AG08395 (cell line): ENCODE data around the gene LGALS9.
"Not testable (repeated sequence)": the region's sequence is repeated elsewhere in the genome, so short reads cannot be mapped to it uniquely, and the experiment has no call there.

Experiments
- DNase-seq: peaks from one replicate; pipeline ENCODE4 v3.0.0; 2012; ENCODE audit warnings: mixed read lengths, low spot score

LGALS9 gene

DNA sequence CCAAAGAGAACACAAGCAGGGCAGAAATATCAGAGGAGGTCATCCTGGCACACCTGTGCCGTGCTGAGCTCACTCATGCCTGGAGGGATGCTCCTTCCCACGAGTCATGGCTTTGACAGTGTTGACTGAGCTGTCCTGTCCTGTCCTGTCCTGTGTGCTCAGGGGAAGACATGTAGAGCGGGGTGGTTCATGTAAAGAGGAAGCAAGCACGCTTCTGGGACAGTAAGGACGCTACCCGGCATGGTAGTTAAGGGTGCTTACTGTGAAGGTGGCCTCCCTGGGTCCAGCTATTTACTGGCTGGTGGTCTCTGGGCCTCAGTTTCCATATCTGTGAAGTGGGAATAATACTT, 398 bp downstream of the LGALS9 start:
- DNase-seq, result no peak

- DNase-seq, result no peak
These were observed 1.1 kb downstream of the LGALS9 start for GRCh38 chr17:27631897-27632725.

- peak; percentile 53 for DNase-seq
These were observed 1.8 kb downstream of the LGALS9 start for GRCh38 chr17:27632766-27633165.

DNA sequence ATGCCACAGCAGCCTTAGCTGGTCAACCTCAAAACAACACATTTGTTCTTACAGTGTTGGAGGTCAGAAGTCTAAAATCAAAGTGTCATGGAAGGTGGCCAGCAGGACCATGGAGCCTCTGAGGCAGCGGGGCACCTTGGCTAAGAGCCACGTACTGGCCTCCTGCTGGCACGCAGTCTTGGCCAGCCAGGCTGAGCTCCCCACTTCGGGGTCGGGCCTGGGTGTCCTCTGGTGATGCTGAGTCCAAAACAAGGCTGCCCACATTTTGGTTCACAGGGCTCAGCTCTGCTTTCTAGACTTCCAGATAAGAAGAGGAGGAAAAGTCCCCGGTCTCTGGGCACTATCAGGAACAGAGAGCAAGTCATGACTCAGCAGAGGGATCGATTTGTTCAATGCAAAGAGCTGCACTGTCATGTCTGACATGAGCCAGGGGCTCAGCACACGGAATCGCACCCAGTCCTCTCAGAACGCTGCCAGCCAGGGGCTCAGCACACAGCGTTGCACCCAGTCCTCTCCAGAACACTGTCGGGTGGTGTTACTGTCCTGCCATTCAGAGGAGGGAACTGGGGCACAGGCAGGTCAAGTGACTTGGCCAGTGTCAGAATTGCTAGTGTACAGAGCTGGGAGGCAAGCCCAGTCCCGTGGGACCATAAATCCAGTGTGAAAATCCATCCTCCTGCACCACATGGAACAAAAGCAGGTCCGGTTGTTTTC, 2.5 kb downstream of the LGALS9 start:
- no peak for DNase-seq

DNA sequence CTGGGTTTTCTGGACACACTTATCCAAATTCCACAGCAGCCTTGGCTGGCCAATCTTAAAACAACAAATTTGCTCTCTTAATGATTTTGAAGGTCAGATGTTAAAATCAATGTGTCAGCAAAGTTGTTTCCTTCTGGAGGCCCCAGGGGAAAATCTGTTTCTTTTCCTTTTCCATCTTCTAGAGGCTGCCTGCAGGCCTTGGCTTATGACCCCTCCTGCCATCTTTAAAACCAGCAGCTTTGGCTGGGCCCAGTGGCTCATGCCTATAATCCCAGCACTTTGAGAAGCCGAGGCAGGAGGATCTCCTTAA, 3.0 kb downstream of the LGALS9 start:
- DNase-seq, result no peak

DNA sequence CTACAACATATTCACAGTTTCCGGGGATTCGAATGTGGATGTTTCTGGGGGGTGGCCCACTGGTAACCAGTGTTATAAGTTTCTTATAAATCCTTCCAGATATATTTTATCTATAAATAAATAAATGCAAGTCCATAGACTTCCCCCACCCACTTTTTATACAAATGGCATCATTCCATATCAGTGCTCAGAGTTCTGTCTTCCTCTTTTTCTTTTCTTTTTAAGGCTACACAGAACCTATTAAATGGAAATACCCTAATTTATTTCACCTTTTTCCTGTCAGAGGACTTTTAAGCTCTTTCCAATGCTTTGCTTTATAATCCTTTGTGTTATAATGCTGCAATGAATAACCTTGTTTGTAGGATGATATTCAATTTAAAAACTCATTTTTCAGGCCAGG, 3.8 kb downstream of the LGALS9 start:
- no peak for DNase-seq

- no peak for DNase-seq
These were observed 4.4 kb downstream of the LGALS9 start for GRCh38 chr17:27635275-27635823.

GRCh38 chr17:27636005-27636520, 5.1 kb downstream of the LGALS9 start:
- DNase-seq, result not testable (repeated sequence)

DNA sequence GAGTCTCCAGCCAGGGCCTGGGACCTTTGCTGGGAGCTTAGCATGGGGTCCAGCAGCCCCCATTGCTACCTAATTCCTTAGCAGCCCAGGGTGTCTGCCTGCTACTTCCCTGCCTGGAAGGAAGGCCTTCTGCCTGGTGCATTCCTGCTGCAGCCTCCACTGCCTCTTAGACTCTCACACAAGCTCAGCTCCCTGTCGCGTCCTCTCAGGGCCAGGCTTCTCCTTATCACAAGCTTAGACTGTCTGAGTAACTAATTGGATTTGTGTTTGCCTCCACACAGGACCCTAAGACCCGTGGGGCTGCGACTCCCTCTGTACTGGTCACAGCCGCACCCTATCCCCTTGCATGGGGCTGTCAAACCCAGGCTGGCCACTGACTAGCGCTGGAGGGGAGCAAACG, 6.8 kb downstream of the LGALS9 start:
- DNase-seq, result not testable (repeated sequence)

GRCh38 chr17:27638415-27638914, 7.5 kb downstream of the LGALS9 start:
- not testable (repeated sequence) for DNase-seq

DNA sequence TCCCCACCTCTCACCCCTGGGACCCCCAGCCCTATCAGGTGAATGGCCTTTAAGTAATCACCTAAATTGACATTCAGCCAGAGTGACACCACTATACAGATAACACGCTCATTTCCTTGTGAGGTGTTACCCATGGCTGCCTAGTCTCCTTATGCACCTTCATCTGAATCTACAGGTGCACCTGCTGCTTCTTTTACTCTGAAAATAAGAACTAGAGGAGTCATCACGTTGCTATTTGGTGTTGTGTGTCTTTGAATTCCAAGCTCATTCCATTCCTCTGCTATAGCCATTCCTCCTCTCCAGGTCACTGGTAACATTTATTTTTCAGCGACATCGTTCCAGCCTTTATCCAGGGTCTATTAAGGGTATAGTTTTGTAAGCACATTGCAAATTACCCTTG, 9.8 kb downstream of the LGALS9 start:
- DNase-seq, result no peak

- DNase-seq, result no peak
These were observed 13.6 kb downstream of the LGALS9 start for GRCh38 chr17:27644586-27644985.

GRCh38 chr17:27645621-27646020, 14.6 kb downstream of the LGALS9 start:
- not testable (repeated sequence) for DNase-seq

GRCh38 chr17:27646232-27646631, 15.2 kb downstream of the LGALS9 start:
- DNase-seq, result no peak

DNA sequence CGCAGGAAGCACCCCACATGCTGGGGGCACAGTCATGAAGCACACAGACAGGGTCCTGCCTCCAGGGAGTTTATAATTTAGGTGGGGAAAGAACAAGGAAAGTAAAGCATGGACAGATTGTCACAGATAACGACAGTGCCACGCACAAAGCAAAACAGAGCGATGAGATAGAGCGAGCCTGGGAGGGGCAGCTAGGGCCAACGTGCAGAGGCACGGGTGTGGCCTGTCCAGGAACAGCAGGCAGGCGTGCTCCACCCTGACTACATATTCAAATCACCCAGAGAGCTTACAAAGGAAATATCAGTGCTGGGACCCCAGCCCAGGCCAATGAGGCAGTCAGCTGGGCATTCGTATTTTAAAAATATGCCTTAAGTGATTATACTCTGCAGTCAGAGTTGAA, 16.8 kb downstream of the LGALS9 start:
- DNase-seq, result no peak

DNA sequence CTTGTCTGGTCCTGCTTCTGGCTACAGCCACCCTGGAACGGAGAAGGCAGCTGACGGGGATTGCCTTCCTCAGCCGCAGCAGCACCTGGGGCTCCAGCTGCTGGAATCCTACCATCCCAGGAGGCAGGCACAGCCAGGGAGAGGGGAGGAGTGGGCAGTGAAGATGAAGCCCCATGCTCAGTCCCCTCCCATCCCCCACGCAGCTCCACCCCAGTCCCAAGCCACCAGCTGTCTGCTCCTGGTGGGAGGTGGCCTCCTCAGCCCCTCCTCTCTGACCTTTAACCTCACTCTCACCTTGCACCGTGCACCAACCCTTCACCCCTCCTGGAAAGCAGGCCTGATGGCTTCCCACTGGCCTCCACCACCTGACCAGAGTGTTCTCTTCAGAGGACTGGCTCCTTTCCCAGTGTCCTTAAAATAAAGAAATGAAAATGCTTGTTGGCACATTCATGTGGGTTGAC, 18.2 kb downstream of the LGALS9 start:
- DNase-seq, result not testable (repeated sequence)

DNA sequence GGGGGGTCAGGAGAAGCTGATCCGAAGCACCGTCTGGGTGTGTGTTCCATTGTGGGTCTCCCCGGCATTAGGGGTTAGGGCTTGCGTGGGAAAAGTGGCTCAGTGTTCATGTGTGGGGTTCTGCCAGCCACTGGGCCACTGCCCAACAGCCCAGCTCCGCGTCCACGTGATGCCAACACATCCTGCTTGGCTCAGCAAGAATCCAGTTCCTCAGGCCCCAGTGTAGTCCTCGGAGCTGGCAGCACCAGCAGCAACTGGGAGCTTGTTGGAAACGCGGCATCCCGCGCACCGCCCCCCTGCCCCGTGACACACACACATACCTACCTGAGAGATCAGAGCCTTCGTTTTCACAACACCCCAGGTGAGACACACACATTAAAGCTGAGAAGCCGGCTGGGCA, 18.9 kb downstream of the LGALS9 start:
- DNase-seq, result no peak

DNA sequence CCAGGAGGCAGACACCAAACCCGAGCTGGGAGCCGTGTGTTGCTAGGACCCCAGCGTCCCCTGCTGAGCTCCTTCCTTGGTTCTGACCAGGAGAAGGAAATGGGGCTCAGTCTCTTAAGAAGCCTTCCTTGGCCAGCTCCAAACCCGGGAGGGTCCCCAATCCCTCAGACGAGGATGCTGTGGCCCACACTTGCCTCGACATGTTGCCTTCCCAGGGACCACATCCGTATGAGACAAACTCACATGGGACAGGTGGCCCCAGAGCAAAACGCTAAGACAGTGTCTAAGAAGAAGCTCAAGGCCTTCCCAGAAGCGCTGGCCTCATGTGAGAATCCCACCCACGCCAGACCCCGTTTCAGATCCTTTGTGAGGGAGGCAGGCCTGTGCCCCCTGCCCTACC, 19.8 kb downstream of the LGALS9 start:
- no peak for DNase-seq

DNA sequence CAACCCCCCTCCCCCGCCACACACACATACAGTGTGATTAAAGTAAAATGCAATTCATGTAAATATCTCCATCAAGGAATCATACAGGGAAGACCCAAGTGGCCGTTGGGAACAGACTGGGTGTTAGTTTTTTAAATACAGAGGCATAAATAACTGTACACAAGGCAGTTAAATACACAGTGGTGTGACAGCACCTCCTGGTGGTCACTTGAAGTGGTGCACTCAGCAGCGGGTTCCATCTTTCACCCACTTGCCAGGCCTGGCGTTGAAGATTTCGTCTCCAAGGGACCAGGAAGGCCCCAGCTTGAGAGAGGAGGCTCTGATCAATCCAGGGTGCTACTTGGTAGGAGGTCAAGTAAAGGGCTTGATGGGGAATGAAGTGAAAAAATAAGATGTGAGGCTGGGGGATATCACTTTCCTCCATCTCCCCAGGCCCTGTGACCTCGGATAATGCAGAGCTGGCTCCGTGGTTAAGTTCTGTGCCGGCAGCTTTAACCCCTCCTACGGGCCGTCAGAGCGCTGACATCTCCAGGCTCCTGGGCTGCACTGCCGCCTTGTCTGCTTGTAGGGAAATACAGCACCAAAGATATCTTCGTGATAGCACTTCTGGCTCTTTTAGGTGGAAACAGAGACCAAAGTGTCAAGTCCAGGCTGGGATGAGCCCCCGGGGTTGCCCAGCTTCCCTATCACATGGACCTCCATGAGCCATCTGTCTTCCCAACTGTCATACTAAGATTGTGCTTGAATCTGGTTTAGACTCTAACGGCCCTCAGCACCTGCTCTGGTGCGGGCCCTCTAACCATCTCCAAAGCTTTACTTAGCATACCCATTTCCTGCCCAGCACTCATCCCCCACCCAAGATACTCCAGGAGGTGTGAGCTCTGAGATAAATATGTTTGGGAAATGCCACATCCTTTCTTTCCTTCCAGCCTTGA, 20.7 kb downstream of the LGALS9 start:
- peak; percentile 17 for DNase-seq

GRCh38 chr17:27653449-27653971, 22.5 kb downstream of the LGALS9 start:
- not testable (repeated sequence) for DNase-seq

DNA sequence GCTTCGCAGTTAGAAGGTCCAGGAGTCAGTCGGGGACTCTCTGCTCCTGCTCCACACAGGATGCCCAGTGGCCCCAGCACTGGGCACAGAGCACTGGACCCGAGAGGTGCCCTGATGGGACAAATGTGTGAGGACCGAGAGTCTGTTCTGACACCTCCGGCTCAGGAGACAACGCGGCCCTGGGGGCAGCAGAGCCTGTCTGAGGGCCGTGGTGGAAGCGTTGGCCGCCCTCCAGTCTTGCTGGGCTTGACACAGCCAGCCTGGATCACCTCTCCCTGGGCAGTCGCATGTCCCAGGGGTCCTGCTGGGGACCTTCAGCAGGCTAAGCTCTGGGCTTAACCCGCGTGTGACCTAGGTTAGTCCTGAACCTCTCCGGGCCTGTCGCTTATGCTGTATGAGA, 23.1 kb downstream of the LGALS9 start:
- DNase-seq, result no peak
